CD4-positive, alpha-beta T cell treated with Interleukin-12 subunit alpha and Interleukin-12 subunit beta, for 1 hour (primary cell): Measurements from ENCODE around the gene GNB2.
A peak's percentile ranks its signal among the peaks of the same experiment; 100 is the strongest.
"Not testable (repeated sequence)": the region's sequence is repeated elsewhere in the genome, so short reads cannot be mapped to it uniquely, and the experiment has no call there.

Experiments used
- DNase-seq: peaks from one replicate; pipeline ENCODE4 v3.0.0-alpha.2; 2020

The GNB2 gene

GRCh38 chr7:100682228-100682741 is 8.7 kb downstream of the GNB2 start:
- DNase-seq, result no peak

GRCh38 chr7:100682991-100683658 is 9.6 kb downstream of the GNB2 start:
- DNase-seq, result no peak

- no peak for DNase-seq
Measured at GRCh38 chr7:100683659-100684533, 10.4 kb downstream of the GNB2 start.

- DNase-seq, result no peak
Measured at GRCh38 chr7:100684534-100685042, 11.0 kb downstream of the GNB2 start.

GRCh38 chr7:100685049-100685605 is 11.6 kb downstream of the GNB2 start:
- no peak for DNase-seq

GRCh38 chr7:100685631-100686145 is 12.1 kb downstream of the GNB2 start:
- DNase-seq, result no peak

DNA sequence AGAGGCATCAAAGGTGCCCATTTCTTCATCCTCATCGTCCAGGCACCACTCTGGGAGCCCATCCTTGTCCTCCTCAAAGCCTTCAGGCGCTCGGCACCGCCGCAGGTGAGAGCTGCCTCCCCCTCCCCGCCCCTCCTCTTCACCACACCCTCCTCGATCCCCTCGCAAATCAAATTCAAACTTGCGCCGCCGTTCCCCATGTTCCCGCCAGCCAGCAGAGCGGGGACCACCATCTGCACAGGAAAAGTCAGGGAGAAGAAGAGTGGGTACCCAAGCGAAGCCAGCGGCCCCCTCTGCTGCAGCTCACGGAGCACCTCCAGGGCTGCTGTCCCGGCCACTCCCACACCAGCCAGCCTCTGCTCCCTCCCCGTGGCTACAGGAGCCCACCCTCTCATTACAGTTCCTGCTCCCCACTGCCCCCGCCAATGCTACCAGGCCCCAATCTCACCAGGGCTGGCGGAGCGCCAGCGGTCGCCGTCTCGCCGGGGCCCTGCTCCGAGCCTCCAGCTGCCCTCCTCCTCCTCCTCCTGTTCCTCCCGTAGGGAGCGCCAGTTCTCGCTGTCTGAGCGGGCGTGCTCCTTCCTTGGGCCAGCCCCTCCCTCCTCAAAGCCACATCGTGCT is 12.8 kb downstream of the GNB2 start:
- no peak for DNase-seq

DNA sequence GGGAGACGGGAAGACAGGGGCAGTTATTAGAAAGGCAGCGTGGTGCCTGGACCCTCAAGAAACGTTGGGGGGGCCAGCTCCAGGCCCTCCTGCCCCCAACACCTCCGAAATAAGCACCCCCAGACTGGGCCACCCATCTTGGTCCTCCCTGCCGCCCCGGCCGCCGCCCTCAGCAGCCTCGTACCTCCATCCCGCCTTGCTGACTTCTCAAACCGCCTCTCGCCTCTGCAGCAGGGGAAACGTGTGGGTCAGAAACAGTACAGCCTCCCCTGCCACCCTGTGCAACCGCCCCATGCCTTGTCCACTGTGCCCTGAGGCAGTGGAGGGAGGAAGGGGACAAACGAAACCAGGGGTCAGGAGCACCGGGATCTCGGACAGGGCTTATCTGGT is 13.3 kb downstream of the GNB2 start:
- no peak for DNase-seq

GRCh38 chr7:100687261-100687660 is 13.7 kb downstream of the GNB2 start:
- no peak for DNase-seq

DNA sequence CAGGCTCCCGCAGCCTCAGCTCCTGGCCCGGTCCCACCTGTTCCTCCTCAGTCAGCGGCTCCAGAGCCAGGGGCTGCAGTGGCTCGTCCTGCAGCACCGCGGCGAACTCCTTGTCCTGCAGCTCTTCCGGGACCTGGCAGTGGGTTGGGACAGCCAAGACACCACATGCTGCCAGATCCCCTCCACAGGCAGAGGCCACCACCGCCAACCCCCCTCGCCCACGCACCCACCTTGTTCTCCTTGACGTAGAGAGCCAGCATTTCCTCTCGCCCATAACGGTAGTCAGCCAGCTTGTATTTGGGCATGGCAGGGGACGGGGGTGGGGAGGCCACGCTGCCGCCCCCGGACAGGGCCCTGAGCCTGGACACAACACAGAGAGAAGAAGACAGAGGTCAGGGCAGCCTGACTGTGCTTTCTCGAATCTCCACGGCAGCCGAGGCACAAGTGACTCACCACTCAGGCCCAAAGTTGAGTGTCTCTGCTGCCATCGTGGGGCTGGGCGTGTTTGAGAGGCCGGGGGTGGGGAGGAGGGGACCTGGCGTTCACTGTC is 14.3 kb downstream of the GNB2 start:
- DNase-seq, result no peak

GRCh38 chr7:100688326-100688860 is 14.9 kb downstream of the GNB2 start:
- DNase-seq, result no peak

DNA sequence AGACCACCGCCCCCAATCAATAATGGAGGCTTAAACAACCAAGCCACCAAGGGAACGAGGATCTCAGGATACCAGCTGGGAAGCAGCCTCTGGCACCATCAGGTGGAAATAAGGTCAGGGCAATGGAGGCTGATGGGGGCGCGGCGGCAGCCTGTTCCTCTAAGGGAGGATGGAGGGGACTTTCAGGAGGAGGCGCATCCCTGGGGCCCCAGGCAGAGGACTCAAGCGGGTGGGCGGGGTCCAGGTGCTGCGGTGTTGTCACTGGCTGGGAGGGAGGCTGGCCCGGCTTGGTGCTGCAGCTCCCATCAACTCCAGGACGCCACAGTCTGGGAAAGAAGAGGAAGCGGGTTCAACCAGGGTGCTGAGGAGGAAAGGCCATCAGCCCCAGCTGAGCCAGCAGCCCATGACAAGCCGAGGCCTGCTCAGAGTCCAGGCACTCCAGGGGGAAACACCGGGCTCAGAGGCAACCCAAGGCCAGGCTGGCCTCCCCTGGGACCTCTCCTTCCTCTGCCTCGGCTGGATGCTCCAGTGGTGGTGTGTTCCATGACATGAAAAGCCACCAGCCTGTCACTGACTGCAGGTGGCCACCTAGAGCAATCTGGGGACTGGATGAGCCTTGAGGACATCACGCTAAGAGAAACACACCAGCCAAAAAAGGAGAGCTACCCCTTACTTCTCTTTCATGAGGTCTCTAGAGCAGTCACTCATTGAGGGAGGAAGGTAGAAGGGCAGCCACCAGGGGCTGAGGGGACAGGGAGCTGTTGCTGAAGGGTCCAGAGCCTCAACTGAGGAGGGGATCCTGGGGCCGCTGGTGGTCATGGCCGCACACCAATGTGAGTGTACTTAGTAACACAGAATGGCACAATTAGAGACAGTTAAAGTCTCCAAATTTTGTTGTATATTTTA is 15.9 kb downstream of the GNB2 start:
- no peak for DNase-seq

- DNase-seq, result peak; percentile 86
Measured at GRCh38 chr7:100691676-100692577, 18.4 kb downstream of the GNB2 start.

DNA sequence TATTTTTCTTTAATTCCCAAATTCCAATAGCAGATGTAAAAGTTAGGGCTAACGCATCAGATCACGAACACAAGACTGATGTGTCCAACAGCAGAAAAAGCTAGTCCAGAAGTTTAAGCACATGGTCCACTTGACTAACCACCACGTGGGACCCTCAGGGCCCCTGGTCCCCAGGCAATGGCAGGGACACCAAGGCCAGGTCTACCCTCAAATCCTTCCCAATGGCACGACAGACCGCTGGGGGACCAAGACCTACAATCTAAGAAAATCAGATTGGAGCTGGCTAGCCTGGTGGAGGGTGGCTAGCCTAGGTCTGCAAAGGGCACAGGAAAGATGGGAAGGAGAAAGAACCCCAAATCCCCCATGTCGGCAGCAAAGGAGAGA is 19.0 kb downstream of the GNB2 start:
- no peak for DNase-seq

DNA sequence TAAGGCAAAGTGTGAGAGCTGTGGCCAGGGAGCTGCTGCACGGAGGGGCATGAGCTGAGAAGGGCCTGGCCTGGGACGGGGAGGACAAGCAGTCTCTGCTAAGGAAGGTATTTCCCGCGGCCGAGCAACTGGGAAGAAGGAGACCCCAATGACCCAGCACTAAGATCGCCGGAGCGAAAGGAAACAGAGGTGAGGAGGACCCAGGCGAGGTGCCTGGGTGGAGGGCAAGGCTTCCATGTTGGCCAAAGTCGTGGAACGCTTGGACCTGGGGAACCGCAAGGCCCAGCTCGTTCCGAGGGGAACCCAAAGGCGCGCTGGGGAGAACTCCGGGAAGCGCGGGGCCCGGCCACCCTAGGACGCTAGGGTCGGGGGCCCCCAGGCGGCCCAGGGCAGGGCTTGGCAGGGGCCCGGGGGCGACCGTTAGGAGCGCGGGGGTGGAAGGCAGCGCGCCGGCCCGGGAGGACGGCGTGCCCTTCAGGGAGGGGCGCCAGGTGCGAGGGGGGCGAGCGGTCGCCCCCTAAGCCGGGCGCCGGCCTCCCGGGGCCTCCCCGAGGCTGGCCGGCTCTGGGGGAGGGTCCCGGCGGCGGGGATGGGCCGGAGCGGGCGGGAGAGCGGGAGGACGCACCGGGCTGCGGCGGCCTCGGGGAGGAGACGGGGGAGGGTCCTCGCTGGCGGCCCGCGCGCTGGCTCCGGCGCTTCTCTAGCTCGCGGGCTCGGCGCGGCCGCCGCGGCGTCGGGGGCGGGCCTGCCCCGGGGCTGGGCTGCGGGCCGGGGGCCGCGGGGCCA is 20.0 kb downstream of the GNB2 start:
- no peak for DNase-seq

DNA sequence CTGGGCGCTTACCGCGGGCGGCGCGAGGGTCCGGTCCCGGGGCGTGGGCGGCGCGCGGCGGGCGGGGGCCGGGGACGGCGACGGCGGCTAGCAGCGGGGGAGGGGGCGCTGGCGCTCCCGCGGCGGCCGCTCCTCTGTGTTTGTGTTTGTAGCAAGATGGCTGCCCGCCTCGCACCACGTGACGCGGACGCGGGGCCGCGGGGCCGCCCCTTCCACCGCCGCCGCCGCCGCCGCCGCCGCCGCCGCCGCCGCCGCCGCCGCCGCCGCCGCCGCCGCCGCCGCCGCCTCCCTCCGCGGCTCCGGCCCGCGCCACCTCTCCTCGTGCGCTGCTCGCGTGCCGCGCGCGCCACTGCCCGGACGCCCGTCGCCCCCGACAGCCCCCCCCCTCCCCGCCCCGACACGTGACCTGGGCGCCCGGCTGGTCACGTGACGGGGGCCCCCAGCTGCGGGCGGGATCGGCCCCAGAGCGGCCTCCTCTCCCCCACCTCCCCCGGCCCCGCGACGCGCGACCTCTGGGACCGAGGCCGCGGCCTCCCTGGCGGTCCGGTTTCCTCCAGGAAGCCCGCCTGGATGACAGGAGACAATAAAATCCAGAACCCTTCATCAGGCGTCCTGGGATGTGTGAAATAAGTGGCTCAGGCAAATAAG is 20.7 kb downstream of the GNB2 start, which contains the start of gene GIGYF1:
TSS of gene GIGYF1 (minus strand) at position 153 of the 648 bp plus-strand sequence. CDS start 6,012 bp downstream, outside the sequence.
- DNase-seq, result peak; percentile 79

DNA sequence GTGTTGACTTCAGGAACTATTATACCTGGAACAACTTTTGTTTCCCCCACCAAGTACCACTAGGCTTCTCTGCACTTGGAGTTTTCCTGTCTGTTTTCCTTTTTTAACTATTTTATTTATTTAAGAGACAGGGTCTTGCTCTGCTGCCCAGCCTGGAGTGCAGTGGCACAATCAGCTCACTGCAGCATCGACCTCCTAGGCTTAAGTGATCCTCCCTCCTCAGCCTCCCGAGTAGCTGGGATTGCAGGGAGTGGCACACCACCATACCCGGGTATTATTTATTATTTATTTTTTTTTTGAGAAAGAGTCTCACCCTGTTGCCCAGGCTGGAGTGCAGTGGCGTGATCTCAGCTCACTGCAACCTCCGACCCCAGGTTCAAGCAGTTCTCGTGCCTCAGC is 22.6 kb downstream of the GNB2 start:
- DNase-seq, result no peak

DNA sequence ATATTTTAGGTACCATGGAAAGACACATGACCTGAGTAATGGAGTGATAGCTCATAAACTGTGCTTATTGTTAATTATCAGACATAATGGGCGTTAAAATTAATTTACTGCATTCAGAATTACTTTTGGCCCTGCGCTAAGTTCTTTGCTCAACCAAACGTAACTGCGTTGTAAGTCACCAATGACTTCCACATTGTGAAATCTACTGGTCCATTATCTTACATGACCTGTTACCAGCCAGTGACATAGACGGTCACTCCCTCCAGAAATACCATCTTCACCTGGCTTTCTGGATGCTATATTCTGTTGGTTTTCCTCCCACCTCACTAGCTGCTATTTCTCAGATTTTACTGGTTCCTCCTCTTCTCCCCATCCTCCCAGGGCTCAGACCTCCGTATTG is 25.5 kb downstream of the GNB2 start:
- DNase-seq, result no peak

DNA sequence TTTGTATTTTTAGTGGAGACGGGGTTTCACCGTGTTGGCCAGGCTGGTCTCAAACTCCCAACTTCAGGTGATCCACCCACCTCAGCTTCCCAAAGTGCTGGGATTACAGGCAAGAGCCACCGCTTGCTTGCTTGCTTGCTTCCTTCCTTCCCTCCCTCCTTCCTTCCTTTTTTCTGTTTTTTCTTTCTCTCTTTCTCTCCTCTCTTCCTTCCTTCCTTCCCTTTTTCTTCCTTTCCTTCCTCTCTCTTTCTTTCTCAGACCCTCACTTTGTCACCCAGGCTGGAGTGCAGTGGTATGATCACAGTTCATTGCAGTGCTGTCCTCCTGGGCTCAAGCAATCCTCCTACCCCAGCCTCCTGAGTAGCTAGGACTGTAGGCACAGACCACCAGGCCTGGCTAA is 27.5 kb downstream of the GNB2 start:
- not testable (repeated sequence) for DNase-seq
